Transverse colon (tissue), 3 donors: ENCODE measurements around the gene SIX1.

Experiments
- EP300 ChIP-seq: sonication (generic); formaldehyde crosslinking; IDR thresholded peaks from one replicate; pipeline ENCODE4 v1.6.1; 2017; ENCODE audit warnings: antibody characterized with exemption, low read depth
- POLR2AphosphoS5 ChIP-seq, 3 donors: sonication (generic); formaldehyde crosslinking; IDR thresholded peaks; one replicate each; pipeline ENCODE4 v1.6.1; 2016; ENCODE audit warnings: antibody characterized with exemption in 3 of 3

DNA sequence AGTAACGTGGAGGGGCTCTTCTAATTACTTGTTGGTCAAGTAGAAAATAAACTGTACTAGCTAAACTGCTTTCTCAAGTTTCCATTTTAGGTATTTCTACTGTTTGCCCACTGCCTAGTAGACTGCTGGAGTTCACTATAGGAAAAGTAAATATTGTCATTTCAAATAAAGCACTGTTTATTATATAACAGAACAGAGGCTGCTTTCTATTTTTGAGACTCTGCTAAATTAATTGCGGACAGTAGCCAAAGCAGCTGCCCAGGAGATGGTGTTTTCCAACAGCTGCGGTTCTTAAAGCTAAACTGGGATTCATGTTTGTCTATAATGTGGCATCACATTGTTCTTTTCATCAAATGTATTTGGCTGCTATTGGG lies 15.9 kb upstream of the SIX1 start:
- TF ChIP-seq POLR2AphosphoS5 (IDR thresholded peaks at IDR 0.05), result no peak
- TF ChIP-seq EP300, result no peak
